MV-4-11 (cell line): ENCODE data around the gene CTAGE8.
"Not testable (repeated sequence)": the region's sequence is repeated elsewhere in the genome, so short reads cannot be mapped to it uniquely, and the experiment has no call there.

Source experiments
- DNase-seq: peaks from one replicate; lab custom pipeline; 2025; lab: John Stamatoyannopoulos, UW

The CTAGE8 gene

GRCh38 chr7:144256112-144256511, 13.0 kb downstream of the CTAGE8 start:
- no peak for DNase-seq

GRCh38 chr7:144255471-144255897, 13.6 kb downstream of the CTAGE8 start:
- no peak for DNase-seq

GRCh38 chr7:144252307-144252706, 16.8 kb downstream of the CTAGE8 start:
- not testable (repeated sequence) for DNase-seq

GRCh38 chr7:144247674-144248330, 21.3 kb downstream of the CTAGE8 start:
- not testable (repeated sequence) for DNase-seq

GRCh38 chr7:144246967-144247366, 22.1 kb downstream of the CTAGE8 start:
- not testable (repeated sequence) for DNase-seq

- DNase-seq, result not testable (repeated sequence)
Observed at GRCh38 chr7:144245372-144245771, 23.7 kb downstream of the CTAGE8 start.

- DNase-seq, result not testable (repeated sequence)
Observed at GRCh38 chr7:144239365-144239764, 29.7 kb downstream of the CTAGE8 start, which contains the start of gene OR2A42. OR2A42 (minus strand) TSS chr7:144239605; CDS start chr7:144232843, 6,762 bp downstream.

- DNase-seq, result not testable (repeated sequence)
Observed at GRCh38 chr7:144238530-144239082, 30.5 kb downstream of the CTAGE8 start.

GRCh38 chr7:144233039-144233438, 36.0 kb downstream of the CTAGE8 start:
- DNase-seq, result not testable (repeated sequence)

- DNase-seq, result not testable (repeated sequence)
Observed at GRCh38 chr7:144231027-144231426, 38.1 kb downstream of the CTAGE8 start.

- DNase-seq, result not testable (repeated sequence)
Observed at GRCh38 chr7:144228810-144229209, 40.3 kb downstream of the CTAGE8 start.

- not testable (repeated sequence) for DNase-seq
Observed at GRCh38 chr7:144226866-144227265, 42.2 kb downstream of the CTAGE8 start.

GRCh38 chr7:144223675-144224074, 45.4 kb downstream of the CTAGE8 start:
- DNase-seq, result not testable (repeated sequence)

GRCh38 chr7:144220531-144220930, 48.6 kb downstream of the CTAGE8 start:
- DNase-seq, result not testable (repeated sequence)

GRCh38 chr7:144219149-144219548, 49.9 kb downstream of the CTAGE8 start:
- not testable (repeated sequence) for DNase-seq

GRCh38 chr7:144218581-144218980, 50.5 kb downstream of the CTAGE8 start:
- not testable (repeated sequence) for DNase-seq

GRCh38 chr7:144217200-144217599, 51.9 kb downstream of the CTAGE8 start:
- DNase-seq, result not testable (repeated sequence)
